GM19035 (cell line): ENCODE measurements around the gene LEF1.

ENCODE experiments used
- ATAC-seq: cut with Tn5 transposase; IDR thresholded peaks from one replicate; pipeline ENCODE4 v1.9.1; 2021; ENCODE audit not compliant: unreplicated experiment

The LEF1 gene

GRCh38 chr4:108003982-108004515 lies 164.7 kb downstream of the LEF1 start:
- ATAC-seq: no peak

GRCh38 chr4:108001540-108002135 lies 167.1 kb downstream of the LEF1 start:
- no peak for ATAC-seq

GRCh38 chr4:107999932-108000539 lies 168.7 kb downstream of the LEF1 start:
- ATAC-seq: no peak

GRCh38 chr4:107997794-107998193 lies 170.9 kb downstream of the LEF1 start:
- ATAC-seq: no peak
